Lung (tissue), 12 donors: ENCODE data around the gene MZF1. TPM values are rescaled to one million over a fixed set of nuclear protein-coding genes. Genes with fewer than 3 reads are reported as not detected.
"Not testable (repeated sequence)": the region's sequence is repeated elsewhere in the genome, so short reads cannot be mapped to it uniquely, and the experiment has no call there.

Source experiments
- ATAC-seq: fragments of 200-7000 bp; cut with Tn5 transposase; one replicate; pipeline ENCODE4 v1.9.1; 2020; ENCODE audit warnings: moderate number of reproducible peaks; ENCODE audit not compliant: insufficient read depth, low FRiP score
- DNase-seq, 3 donors: peaks; one replicate each; pipeline ENCODE4 v3.0.0-alpha.2; 2013 to 2017
- H3K27ac ChIP-seq, 2 donors: one replicate each; pipeline ENCODE4 v1.5.1; 2013; ENCODE audit warnings: mild to moderate bottlenecking in 2 of 2, moderate library complexity in 2 of 2, control low read depth in 1 of 2, inconsistent platforms in 1 of 2, low read depth in 1 of 2, low read length in 1 of 2
- H3K27me3 ChIP-seq, 3 donors: one replicate each; pipeline ENCODE4 v1.5.1; 2013; ENCODE audit warnings: low read length in 2 of 3; ENCODE audit not compliant: control insufficient read depth in 3 of 3, insufficient read depth in 3 of 3
- H3K36me3 ChIP-seq, 4 donors: one replicate each; pipeline ENCODE4 v1.5.1; 2013; ENCODE audit warnings: low read length in 4 of 4, mild to moderate bottlenecking in 1 of 4, moderate library complexity in 1 of 4; ENCODE audit not compliant: control insufficient read depth in 4 of 4, insufficient read depth in 4 of 4
- H3K4me1 ChIP-seq, 5 donors: one replicate each; pipeline ENCODE4 v1.5.1; 2013; ENCODE audit warnings: low read length in 5 of 5, mild to moderate bottlenecking in 2 of 5, moderate library complexity in 1 of 5; ENCODE audit not compliant: control insufficient read depth in 5 of 5, insufficient read depth in 5 of 5
- H3K4me3 ChIP-seq: one replicate; pipeline ENCODE4 v1.5.1; 2013; ENCODE audit warnings: mild to moderate bottlenecking, control low read depth, moderate library complexity
- H3K9ac ChIP-seq, 2 donors: one replicate each; pipeline ENCODE4 v1.5.1; 2013; ENCODE audit warnings: low read length in 2 of 2, control low read depth in 1 of 2; ENCODE audit not compliant: insufficient read depth in 1 of 2
- H3K9me3 ChIP-seq, 4 donors: one replicate each; pipeline ENCODE4 v1.5.1; 2013; ENCODE audit warnings: low read length in 3 of 4, mild to moderate bottlenecking in 1 of 4, moderate library complexity in 1 of 4; ENCODE audit not compliant: control insufficient read depth in 4 of 4, insufficient read depth in 3 of 4
- CTCF ChIP-seq: IDR thresholded peaks from 2 replicates; pipeline ENCODE4 v1.5.1; 2012; ENCODE audit warnings: mild to moderate bottlenecking; ENCODE audit errors: control extremely low read depth, extremely low read depth
- WGBS, 2 donors: extraction: QIAGEN DNeasy Blood & Tissue Kit; methylation state at CpG; one replicate each; pipeline ENCODE4 v1.1.7; 2013; 5-methylcytosine and 5-hydroxymethylcytosine counted together
- polyA plus RNA-seq, 2 donors: library from polyadenylated mRNA; stranded (reverse); fragments of 200-250 nt; gene quantifications; one replicate each; pipeline ENCODE4 v1.2.1, GENCODE V29; 2013
- total RNA-seq, 2 donors: library from RNA; depleted of rRNA in 1 of 2; stranded (reverse); fragments of >200 nt in 1 of 2; gene quantifications; one replicate each; pipeline ENCODE4 v1.2.1, GENCODE V29; 2014 to 2021
- donor health status: control.
- donor health status: control.
- donor health status: Bipolar disorder and iron deficiency.
- donor health status: healthy.
- donor health status: DM: yes; HTN: yes; CAD: no.

MZF1 gene
- total and polyA plus RNA-seq, 4 donors: 19.2 to 37.5 (median 30.1) TPM

GRCh38 chr19:58544591-58545285 lies 28.4 kb downstream of the MZF1 start:
- H3K36me3 ChIP-seq: peaks cover 9 to 34% (median 33%) of the 10 kb centered on the region in 4 donors
- H3K4me3 ChIP-seq: peak overlapping the region; percentile 90
- H3K4me1 ChIP-seq: peaks cover 6 to 16% (median 10%) of the 10 kb centered on the region in 5 donors
- ATAC-seq: peak; percentile 2
- TF ChIP-seq CTCF: no peak
- H3K9me3 ChIP-seq: peaks cover 0 to 2% (median 0%) of the 10 kb centered on the region in 4 donors
- peak in 1 of 3 donors; percentile 81 for DNase-seq
- H3K27ac ChIP-seq: peak overlapping the region; percentile 85 to 98
- H3K9ac ChIP-seq: peak overlapping the region; percentile 49 to 81
- 0 to 1% methylated on average over 33 to 92 of the region's 92 CpGs for WGBS, 2 donors
- H3K27me3 ChIP-seq: peaks cover 0 to 2% (median 0%) of the 10 kb centered on the region in 3 donors

GRCh38 chr19:58543826-58544590 lies 29.1 kb downstream of the MZF1 start, which contains the start of gene TRIM28:
TRIM28 (plus strand) TSS chr19:58544064; CDS start chr19:58544758, 694 bp downstream.
- Histone ChIP-seq H3K4me1 (peaks cover 6 to 16% (median 10%) of the 10 kb centered on the region in 5 donors), H3K4me3 (peak within 1 kb of the TSS; percentile 90), H3K27me3 (peaks cover 0 to 2% (median 0%) of the 10 kb centered on the region in 3 donors), H3K9ac (peak within 1 kb of the TSS; percentile 63 to 94), H3K27ac (peak within 1 kb of the TSS; percentile 88 to 98), H3K9me3 (no peaks in the 10 kb centered on the region), H3K36me3 (peaks cover 8 to 27% (median 25%) of the 10 kb centered on the region in 4 donors)
- TF ChIP-seq CTCF: no peak
- 0% methylated on average over 73 of the region's 73 CpGs for WGBS, 2 donors
- peak; percentile 100 for DNase-seq
- ATAC-seq: peak; percentile 95

- WGBS, 2 donors: 79 to 87% methylated on average over 18 of the region's 18 CpGs
- not testable (repeated sequence) for H3K4me3 ChIP-seq, ATAC-seq, H3K27me3 ChIP-seq, H3K9me3 ChIP-seq, DNase-seq, H3K9ac ChIP-seq
- Histone ChIP-seq H3K4me1 (peaks cover 6 to 20% (median 13%) of the 10 kb centered on the region in 5 donors), H3K36me3 (peaks cover 0 to 17% (median 14%) of the 10 kb centered on the region in 4 donors), H3K27ac (peak overlapping the region; percentile 88 to 98)
These were observed 30.3 kb downstream of the MZF1 start for GRCh38 chr19:58542641-58543372.

- H3K4me3 ChIP-seq, H3K9me3 ChIP-seq, DNase-seq, ATAC-seq, H3K27me3 ChIP-seq, H3K27ac ChIP-seq, H3K4me1 ChIP-seq, H3K36me3 ChIP-seq: not testable (repeated sequence)
- peak overlapping the region in 1 of 2 donors; percentile 84 for H3K9ac ChIP-seq
These were observed 34.0 kb downstream of the MZF1 start for GRCh38 chr19:58539169-58539559.
